ENCODE measurements around the gene PLCD4. TPM values are rescaled to one million over a fixed set of nuclear protein-coding genes. Genes with fewer than 3 reads are reported as not detected.
A peak's percentile ranks its signal among the peaks of the same experiment; 100 is the strongest.

PLCD4 gene
- polyA plus RNA-seq, 3 donors: 0.04 to 0.05 TPM; not detected in 1

DNA sequence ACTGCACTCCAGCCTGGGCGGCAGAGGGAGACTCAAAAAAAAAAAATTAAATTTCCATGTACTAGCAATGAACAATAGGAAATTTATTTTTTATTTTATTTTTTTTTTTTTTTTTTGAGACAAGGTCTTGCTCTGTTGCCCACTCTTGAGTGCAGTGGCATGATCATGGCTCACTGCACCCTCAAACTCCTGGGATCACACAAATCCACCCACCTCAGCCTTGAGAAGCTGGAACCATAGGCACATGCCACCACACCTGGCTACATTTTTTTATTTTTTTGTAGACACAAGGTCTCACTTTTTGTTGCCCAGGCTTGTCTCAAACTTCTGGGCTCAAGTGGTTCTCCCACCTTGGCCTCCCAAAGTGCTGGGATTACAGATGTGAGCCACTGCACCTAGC, 22.2 kb upstream of the PLCD4 start:
- H3K9me3 Mint-ChIP-seq: no peaks in the 10 kb centered on the region
- H3K4me1 ChIP-seq (ENCODE audit: control insufficient read depth in 1 of 2, insufficient read depth in 2 of 2, low read length in 2 of 2): no peaks in the 10 kb centered on the region
- no peaks in the 10 kb centered on the region for H3K27me3 ChIP-seq (ENCODE audit: control insufficient read depth in 2 of 2, insufficient read depth in 2 of 2, low read length in 2 of 2)
- H3K4me2 ChIP-seq (replicated peaks; ENCODE audit: extremely low read depth, low read length, poor library complexity, severe bottlenecking): no peak overlapping the region
- peaks cover 5% of the 10 kb centered on the region for H3K79me2 ChIP-seq (ENCODE audit: insufficient read depth, low read length)
- no peak overlapping the region for H2AFZ ChIP-seq (ENCODE audit: insufficient read depth, low read depth, low read length, poor library complexity, severe bottlenecking)
- no peak overlapping the region for H3K9ac ChIP-seq (ENCODE audit: insufficient read depth, low read length, poor library complexity, severe bottlenecking)
- H3K27ac ChIP-seq (ENCODE audit: low read depth in 1 of 2, low read length in 2 of 2): no peak overlapping the region
- peaks cover 77 to 93% of the 10 kb centered on the region in 2 donors for H3K36me3 Mint-ChIP-seq
- H3K4me1 Mint-ChIP-seq: no peaks in the 10 kb centered on the region
- WGBS (ENCODE audit: insufficient coverage): no CpG with 5 or more reads among the region's 1 CpG
- intact Hi-C loops (cut with micrococcal nuclease): no loop called here
- H4K20me1 ChIP-seq (ENCODE audit: insufficient read depth, low read length): peaks cover 5% of the 10 kb centered on the region
- no peaks in the 10 kb centered on the region for H3K9me3 ChIP-seq (replicated peaks in 1 of 2; ENCODE audit: control insufficient read depth in 1 of 2, insufficient read depth in 1 of 2, low read length in 2 of 2)
- H3K36me3 ChIP-seq (replicated peaks in 1 of 2; ENCODE audit: control insufficient read depth in 1 of 2, insufficient read depth in 2 of 2, low read length in 2 of 2): peaks cover 82 to 99% of the 10 kb centered on the region in 2 donors
- no peaks in the 10 kb centered on the region for H3K27me3 Mint-ChIP-seq (ENCODE audit: low read depth in 3 of 3)
- no peak overlapping the region for H3K4me3 ChIP-seq (replicated peaks in 1 of 3; ENCODE audit: low read depth in 2 of 3, low read length in 3 of 3)
- no peak for DNase-seq
- no peak overlapping the region for H3K4me3 Mint-ChIP-seq
- peak overlapping the region in 1 of 7 donors; percentile 45 for H3K27ac Mint-ChIP-seq
- TF ChIP-seq, protein P1, sequence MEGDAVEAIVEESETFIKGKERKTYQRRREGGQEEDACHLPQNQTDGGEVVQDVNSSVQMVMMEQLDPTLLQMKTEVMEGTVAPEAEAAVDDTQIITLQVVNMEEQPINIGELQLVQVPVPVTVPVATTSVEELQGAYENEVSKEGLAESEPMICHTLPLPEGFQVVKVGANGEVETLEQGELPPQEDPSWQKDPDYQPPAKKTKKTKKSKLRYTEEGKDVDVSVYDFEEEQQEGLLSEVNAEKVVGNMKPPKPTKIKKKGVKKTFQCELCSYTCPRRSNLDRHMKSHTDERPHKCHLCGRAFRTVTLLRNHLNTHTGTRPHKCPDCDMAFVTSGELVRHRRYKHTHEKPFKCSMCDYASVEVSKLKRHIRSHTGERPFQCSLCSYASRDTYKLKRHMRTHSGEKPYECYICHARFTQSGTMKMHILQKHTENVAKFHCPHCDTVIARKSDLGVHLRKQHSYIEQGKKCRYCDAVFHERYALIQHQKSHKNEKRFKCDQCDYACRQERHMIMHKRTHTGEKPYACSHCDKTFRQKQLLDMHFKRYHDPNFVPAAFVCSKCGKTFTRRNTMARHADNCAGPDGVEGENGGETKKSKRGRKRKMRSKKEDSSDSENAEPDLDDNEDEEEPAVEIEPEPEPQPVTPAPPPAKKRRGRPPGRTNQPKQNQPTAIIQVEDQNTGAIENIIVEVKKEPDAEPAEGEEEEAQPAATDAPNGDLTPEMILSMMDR (IDR thresholded peaks at IDR 0.05): no peak

DNA sequence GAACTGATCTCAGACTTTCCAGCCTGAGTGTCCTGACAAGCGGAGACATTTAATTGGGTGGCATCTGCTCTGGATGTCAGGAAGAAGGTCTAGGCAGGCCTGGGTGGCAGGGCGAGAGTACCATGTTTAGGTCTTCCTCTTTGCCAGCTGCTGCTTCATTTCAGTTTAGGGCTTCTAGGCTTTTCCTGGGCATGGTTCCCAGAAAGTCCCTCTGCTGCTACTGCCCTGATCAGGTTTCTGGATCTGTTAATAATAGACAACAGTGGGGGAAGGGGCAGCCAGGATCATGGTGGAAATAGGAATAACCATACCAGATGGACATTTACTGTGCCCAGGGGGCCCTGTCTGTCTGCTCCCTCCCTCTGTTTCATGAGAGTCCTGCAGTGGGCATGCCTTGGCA, 2.3 kb upstream of the PLCD4 start:
- no peaks in the 10 kb centered on the region for H3K36me3 ChIP-seq (replicated peaks in 1 of 2; ENCODE audit: control insufficient read depth in 1 of 2, insufficient read depth in 2 of 2, low read length in 2 of 2)
- no peak overlapping the region for H2AFZ ChIP-seq (ENCODE audit: insufficient read depth, low read depth, low read length, poor library complexity, severe bottlenecking)
- no peaks in the 10 kb centered on the region for H4K20me1 ChIP-seq (ENCODE audit: insufficient read depth, low read length)
- no peaks in the 10 kb centered on the region for H3K36me3 Mint-ChIP-seq
- TF ChIP-seq, protein P1 (IDR thresholded peaks at IDR 0.05): no peak
- H3K27ac ChIP-seq (ENCODE audit: low read depth in 1 of 2, low read length in 2 of 2): no peak overlapping the region
- WGBS (ENCODE audit: insufficient coverage): 90% methylated on average over 2 of the region's 2 CpGs
- no peaks in the 10 kb centered on the region for H3K79me2 ChIP-seq (ENCODE audit: insufficient read depth, low read length)
- no peak overlapping the region for H3K4me3 Mint-ChIP-seq
- H3K27me3 Mint-ChIP-seq (ENCODE audit: low read depth in 3 of 3): peaks cover 1 to 5% (median 4%) of the 10 kb centered on the region in 3 donors
- no peak overlapping the region for H3K4me2 ChIP-seq (replicated peaks; ENCODE audit: extremely low read depth, low read length, poor library complexity, severe bottlenecking)
- no peak for DNase-seq
- peaks cover 0 to 2% of the 10 kb centered on the region in 2 donors for H3K27me3 ChIP-seq (ENCODE audit: control insufficient read depth in 2 of 2, insufficient read depth in 2 of 2, low read length in 2 of 2)
- no peak overlapping the region for H3K9ac ChIP-seq (ENCODE audit: insufficient read depth, low read length, poor library complexity, severe bottlenecking)
- H3K4me1 Mint-ChIP-seq: no peaks in the 10 kb centered on the region
- no peaks in the 10 kb centered on the region for H3K4me1 ChIP-seq (ENCODE audit: control insufficient read depth in 1 of 2, insufficient read depth in 2 of 2, low read length in 2 of 2)
- intact Hi-C loops (cut with micrococcal nuclease): no loop called here
- no peak overlapping the region for H3K4me3 ChIP-seq (replicated peaks in 1 of 3; ENCODE audit: low read depth in 2 of 3, low read length in 3 of 3)
- no peaks in the 10 kb centered on the region for H3K9me3 ChIP-seq (replicated peaks in 1 of 2; ENCODE audit: control insufficient read depth in 1 of 2, insufficient read depth in 1 of 2, low read length in 2 of 2)
- H3K9me3 Mint-ChIP-seq: peaks cover 0 to 2% (median 0%) of the 10 kb centered on the region in 7 donors
- no peak overlapping the region for H3K27ac Mint-ChIP-seq
